NCI-H526 treated with DMSO at 0.1 percent for 48 hours (cell line): Measurements from ENCODE around the gene PKHD1.

Source experiments
- DNase-seq: peaks from one replicate; lab custom pipeline; 2025; lab: John Stamatoyannopoulos, UW

The PKHD1 gene

GRCh38 chr6:51793393-51793792, 294.0 kb downstream of the PKHD1 start:
- DNase-seq: no peak

GRCh38 chr6:51792273-51793030, 295.0 kb downstream of the PKHD1 start:
- peak; percentile 68 for DNase-seq

- no peak for DNase-seq
Measured at GRCh38 chr6:51790946-51791345, 296.5 kb downstream of the PKHD1 start.

DNA sequence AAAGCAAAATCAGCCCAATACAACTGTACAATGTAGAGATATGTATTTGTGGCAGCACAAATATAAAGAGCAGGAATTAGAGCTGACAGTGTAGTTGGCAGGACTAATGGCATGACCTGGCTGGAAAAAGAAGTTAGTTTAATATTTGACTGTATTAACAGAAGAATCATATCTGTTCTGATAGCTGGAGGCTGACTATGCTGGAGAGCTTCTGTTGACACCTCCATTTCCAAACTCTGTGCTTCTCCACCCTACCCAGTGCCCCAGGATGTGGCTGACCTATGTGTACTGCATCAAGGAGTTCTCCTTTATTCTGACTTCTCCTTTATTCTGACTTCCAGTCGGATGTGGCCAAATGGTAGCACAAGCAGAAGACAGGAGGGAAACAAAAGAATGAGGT, 299.3 kb downstream of the PKHD1 start:
- no peak for DNase-seq

GRCh38 chr6:51778666-51779065, 308.7 kb downstream of the PKHD1 start:
- DNase-seq: no peak

DNA sequence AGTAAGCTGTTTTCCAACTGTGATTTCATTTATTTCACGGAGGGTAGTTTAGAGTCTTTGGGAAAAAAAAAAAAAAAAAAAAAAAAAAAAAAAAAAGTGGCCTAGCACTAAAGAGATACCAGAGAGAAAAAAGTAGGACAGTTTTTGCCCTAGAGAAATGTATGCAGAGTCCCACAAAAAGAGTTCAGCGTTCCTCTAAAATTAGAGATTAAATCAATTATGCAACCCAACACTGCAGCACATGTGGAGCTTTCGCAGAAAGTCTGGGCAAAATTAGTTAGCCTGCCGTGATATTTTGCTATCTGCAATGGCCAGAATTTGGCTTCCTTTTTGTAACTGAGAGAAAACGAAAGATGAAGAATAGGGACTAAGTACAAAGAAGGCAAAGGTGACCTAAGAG, 309.8 kb downstream of the PKHD1 start:
- no peak for DNase-seq

DNA sequence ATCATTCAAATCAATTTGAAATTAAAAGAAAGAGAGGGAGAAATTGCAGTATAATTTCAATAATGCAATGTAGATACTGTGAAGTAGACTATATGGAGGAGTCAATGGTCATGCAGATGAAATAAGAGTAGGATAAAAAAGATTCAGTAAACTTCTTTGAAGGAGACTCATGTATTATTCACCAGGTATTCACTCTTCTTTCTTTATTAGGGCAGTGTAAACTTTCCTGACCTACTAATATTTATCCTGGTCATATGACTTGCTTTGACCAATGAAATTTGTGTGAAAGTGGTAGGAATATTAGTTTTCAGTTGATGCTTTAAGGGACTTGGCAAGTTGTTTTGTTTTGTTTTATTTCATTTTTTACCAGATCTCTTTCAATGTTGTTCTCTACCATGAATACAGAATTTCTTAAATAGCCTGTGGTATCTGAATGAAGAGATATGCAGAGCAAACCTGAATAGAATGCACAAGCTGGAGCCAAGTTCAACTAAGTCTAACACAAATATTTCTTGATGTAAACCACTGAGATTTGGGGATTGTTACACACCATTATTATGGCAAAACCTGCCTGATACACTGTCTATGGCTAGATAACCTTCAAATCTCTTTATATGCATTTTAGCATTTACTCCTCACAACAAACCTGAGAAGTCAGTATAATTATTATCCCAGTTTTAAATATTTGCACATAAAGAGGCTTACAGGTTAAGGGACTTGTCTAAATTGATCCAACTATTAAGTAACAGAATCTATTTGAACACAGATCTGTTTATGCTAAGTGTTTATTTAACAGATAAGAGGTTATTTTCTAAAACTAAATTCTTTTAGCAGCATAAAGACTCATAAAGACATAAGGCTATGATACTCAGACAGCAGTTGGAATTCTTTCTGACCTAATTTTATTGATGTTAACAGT, 311.2 kb downstream of the PKHD1 start:
- no peak for DNase-seq

GRCh38 chr6:51768087-51768486, 319.3 kb downstream of the PKHD1 start:
- no peak for DNase-seq

- DNase-seq: no peak
Measured at GRCh38 chr6:51765230-51765629, 322.2 kb downstream of the PKHD1 start.

DNA sequence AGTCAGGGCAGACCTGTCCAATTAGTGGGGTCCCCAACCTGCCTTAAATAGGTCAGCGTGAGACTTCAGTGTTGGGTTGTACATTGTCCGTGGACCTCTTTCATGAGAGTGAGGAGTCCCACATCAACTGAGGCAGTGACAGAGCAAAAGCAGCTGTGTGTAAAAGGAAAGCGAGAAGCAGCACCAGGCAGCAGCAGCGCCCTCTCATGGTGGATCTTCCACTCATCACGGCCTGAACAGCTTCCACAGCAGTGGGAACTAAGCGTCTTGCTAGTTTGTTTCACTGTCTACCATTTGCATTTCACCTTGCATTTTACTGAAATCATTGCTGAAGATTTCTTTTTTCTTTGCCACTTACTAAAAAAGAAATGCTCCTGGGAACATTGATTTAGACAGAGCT, 333.8 kb downstream of the PKHD1 start:
- DNase-seq: no peak

GRCh38 chr6:51743999-51744398, 343.4 kb downstream of the PKHD1 start:
- no peak for DNase-seq

GRCh38 chr6:51740658-51741057, 346.8 kb downstream of the PKHD1 start:
- DNase-seq: no peak

GRCh38 chr6:51738614-51739013, 348.8 kb downstream of the PKHD1 start:
- no peak for DNase-seq

- DNase-seq: no peak
Measured at GRCh38 chr6:51737580-51738360, 349.6 kb downstream of the PKHD1 start.

DNA sequence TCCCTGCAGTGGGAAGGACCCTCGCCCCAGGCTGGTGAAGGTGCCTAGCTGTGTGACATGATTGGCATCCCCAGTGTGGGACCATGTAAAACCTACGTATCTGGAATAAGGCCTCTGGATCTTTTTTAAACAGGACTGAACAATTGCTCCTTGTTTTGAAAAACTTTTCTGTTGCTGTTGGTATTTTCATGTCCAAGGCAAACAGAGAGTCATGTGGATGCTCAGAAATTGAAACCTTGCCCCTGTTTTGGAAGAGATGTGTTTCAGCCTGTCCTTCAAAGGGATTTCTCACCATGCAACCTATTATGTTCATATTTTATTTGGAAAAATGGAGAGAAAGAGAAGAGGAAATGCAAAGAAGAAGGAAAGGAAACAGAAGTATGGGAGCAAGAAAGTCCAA, 362.3 kb downstream of the PKHD1 start:
- no peak for DNase-seq

GRCh38 chr6:51720327-51720726, 367.1 kb downstream of the PKHD1 start:
- DNase-seq: no peak

DNA sequence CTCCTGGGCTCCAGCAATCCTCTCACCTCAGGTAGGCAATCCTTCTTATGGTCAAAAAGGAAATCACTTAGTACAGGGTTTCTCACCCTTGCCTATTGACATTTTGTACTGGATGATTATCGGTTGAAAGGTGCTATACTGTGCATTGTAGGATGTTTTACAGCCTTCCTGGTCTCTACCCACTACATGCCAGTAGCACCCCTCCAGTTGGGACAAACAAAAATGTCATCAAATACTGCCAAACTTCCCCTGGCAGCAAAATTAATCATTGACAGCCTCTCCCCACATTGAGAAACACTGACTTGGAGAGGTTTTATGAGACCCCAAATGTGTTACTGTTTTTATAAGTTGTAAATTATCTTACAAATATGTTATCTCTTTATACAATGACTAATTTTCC, 368.1 kb downstream of the PKHD1 start:
- no peak for DNase-seq

DNA sequence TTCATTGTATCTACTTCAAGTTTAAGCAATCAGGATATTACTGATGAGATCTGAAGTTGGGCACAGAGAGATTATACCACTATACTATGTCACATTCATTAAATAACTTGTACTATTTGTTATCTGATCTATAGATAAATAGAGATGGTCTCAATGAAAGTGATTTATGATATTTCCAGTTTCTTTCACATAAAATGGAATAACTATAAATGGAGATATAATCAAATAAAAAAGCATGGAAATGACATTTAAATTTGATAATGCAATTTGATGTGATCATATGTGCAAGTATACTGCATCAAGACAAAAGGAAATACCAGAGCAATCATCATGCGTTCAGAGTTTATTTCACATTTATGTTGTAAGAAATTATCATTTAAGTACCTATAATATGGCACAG, 368.9 kb downstream of the PKHD1 start:
- DNase-seq: no peak

GRCh38 chr6:51717477-51717876, 369.9 kb downstream of the PKHD1 start:
- DNase-seq: no peak

GRCh38 chr6:51711876-51712275, 375.5 kb downstream of the PKHD1 start:
- no peak for DNase-seq

DNA sequence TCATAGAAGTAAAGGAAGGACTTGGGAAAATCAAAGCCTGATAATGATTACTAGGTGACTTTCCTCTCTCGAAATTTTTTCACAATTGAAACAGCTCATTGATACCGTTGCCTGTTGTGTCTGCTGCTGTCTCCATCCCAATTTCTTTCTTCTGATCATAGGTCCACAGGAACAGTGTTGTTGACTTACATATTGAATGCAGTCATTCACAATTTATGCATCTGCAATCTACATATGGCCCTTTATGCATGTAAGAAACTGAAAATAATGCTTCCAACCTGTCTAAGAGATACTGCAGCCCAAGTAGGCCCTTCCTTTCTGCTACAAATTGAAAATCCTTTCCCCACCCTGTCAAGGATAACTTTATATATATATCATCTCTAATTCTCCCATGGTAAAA, 381.3 kb downstream of the PKHD1 start:
- DNase-seq: no peak

GRCh38 chr6:51704932-51705540, 382.4 kb downstream of the PKHD1 start:
- DNase-seq: no peak
